Uterus (tissue), 4 donors: ENCODE results near the gene CMKLR1. TPM values are rescaled to one million over a fixed set of nuclear protein-coding genes. Genes with fewer than 3 reads are reported as not detected.

Experiments
- DNase-seq, 2 donors: peaks; one replicate each; pipeline ENCODE4 v3.0.0-alpha.2; 2019 to 2020
- H3K27ac ChIP-seq, 2 donors: fragments of 200-600 bp; sonication (generic); 1 replicate in 1 of 2; 2 replicates in 1 of 2; pipeline ENCODE4 v1.5.1; 2016 to 2018
- H3K27me3 ChIP-seq, 2 donors: fragments of 200-600 bp; sonication (generic); one replicate each; pipeline ENCODE4 v1.5.1; 2018 to 2019; ENCODE audit warnings: control low read depth in 1 of 2
- H3K36me3 ChIP-seq, 2 donors: fragments of 200-600 bp; sonication (generic); one replicate each; pipeline ENCODE4 v1.5.1; 2019; ENCODE audit warnings: control low read depth in 1 of 2
- H3K4me1 ChIP-seq, 2 donors: fragments of 200-600 bp; sonication (generic); one replicate each; pipeline ENCODE4 v1.5.1; 2018 to 2019; ENCODE audit warnings: control low read depth in 1 of 2
- H3K4me3 ChIP-seq, 2 donors: fragments of 200-600 bp; sonication (generic); 1 replicate in 1 of 2; 2 replicates in 1 of 2; pipeline ENCODE4 v1.5.1; 2018 to 2019; ENCODE audit warnings: mild to moderate bottlenecking in 1 of 2
- H3K9me3 ChIP-seq, 2 donors: fragments of 200-600 bp; sonication (generic); one replicate each; pipeline ENCODE4 v1.5.1; 2019; ENCODE audit warnings: control low read depth in 1 of 2
- POLR2A ChIP-seq, 2 donors: fragments of 450-650 bp; IDR thresholded peaks; one replicate each; pipeline ENCODE4 v1.6.1; 2016; ENCODE audit warnings: antibody characterized with exemption in 2 of 2, mild to moderate bottlenecking in 1 of 2, moderate library complexity in 1 of 2
- intact Hi-C: fragments of 100-400 bp; cut with DNase I; formaldehyde crosslinking; loops from one replicate; pipeline ENCODE4 v1.15.1; 2023; ENCODE audit warnings: low total_unique reads
- total RNA-seq, 4 donors: library from RNA; depleted of rRNA in 3 of 4; stranded (reverse); fragments of >200 nt in 3 of 4; gene quantifications; one replicate each; pipeline versions ENCODE4 v1.1.0 to v1.2.4, GENCODE V29; 2014 to 2023
- TF ChIP-seq, protein P1 (sequence below), 4 experiments: fragments of 200-600 bp in 2 of 4; fragments of 450-650 bp in 2 of 4; sonication (generic) in 2 of 4; IDR thresholded peaks; one replicate each; pipeline ENCODE4 v1.5.1; 2016 to 2019; ENCODE audit warnings: antibody characterized with exemption in 4 of 4, mild to moderate bottlenecking in 2 of 4, moderate library complexity in 1 of 4
- donor health status: DM: yes; HTN: yes; CAD: no.

Gene CMKLR1
- total RNA-seq, 4 donors from 2014 or later, result 8.2 to 27.1 (median 11.5) TPM

DNA sequence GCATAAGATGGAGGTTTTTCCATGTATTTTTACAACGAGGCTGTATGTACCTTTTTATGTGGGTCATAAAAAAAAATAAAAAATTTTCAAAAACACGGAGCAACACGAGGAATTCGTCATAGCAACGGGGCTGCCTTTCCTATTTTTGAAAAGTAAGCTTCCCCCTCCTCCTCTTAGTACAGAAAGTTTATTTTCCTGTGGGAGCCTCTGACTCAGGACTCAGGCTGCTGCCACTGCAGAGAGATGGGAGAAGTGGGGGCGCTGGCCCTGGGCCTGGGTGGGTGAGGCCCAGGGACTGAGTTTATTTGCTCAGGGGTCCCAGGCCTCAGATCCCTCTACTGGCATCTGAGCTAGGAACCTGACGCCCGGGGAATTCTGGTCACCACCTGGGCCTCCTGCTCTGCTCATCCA is 10.2 kb upstream of the CMKLR1 start:
- Histone ChIP-seq H3K9me3 (no peaks in the 10 kb centered on the region), H3K27me3 (no peaks in the 10 kb centered on the region), H3K27ac (peak overlapping the region; percentile 36), H3K4me1 (no peaks in the 10 kb centered on the region), H3K36me3 (no peaks in the 10 kb centered on the region), H3K4me3 (no peak overlapping the region)
- intact Hi-C loops, result no loop called here
- peak in 1 of 2 donors; percentile 51 for DNase-seq
- TF ChIP-seq POLR2A (IDR thresholded peaks at IDR 0.05), result no peak
- TF ChIP-seq, protein P1, sequence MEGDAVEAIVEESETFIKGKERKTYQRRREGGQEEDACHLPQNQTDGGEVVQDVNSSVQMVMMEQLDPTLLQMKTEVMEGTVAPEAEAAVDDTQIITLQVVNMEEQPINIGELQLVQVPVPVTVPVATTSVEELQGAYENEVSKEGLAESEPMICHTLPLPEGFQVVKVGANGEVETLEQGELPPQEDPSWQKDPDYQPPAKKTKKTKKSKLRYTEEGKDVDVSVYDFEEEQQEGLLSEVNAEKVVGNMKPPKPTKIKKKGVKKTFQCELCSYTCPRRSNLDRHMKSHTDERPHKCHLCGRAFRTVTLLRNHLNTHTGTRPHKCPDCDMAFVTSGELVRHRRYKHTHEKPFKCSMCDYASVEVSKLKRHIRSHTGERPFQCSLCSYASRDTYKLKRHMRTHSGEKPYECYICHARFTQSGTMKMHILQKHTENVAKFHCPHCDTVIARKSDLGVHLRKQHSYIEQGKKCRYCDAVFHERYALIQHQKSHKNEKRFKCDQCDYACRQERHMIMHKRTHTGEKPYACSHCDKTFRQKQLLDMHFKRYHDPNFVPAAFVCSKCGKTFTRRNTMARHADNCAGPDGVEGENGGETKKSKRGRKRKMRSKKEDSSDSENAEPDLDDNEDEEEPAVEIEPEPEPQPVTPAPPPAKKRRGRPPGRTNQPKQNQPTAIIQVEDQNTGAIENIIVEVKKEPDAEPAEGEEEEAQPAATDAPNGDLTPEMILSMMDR (IDR thresholded peaks at IDR 0.05), result no peak

DNA sequence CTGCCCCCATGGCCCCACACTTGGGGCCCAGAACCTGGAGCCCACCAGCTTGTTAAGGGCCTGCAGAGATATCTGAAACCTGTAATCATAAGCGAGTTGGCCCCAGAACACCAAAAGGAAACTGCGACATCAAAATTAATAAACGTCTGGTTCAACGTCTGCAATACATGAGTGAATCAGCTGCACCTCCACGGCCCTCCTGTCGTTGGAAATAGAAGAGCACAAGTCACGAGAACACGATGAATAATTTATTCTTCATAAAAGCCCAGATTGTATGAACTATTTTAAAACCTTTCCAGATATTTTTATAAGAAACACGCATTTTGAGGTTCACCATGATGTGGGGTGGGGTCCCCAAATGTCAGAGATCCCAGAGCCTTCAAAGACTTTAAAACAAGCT is 9.7 kb upstream of the CMKLR1 start:
- no peaks in the 10 kb centered on the region for H3K27me3 ChIP-seq
- H3K4me3 ChIP-seq, result no peak overlapping the region
- no peak for TF ChIP-seq POLR2A (IDR thresholded peaks at IDR 0.05)
- TF ChIP-seq, protein P1 (IDR thresholded peaks at IDR 0.05), result no peak
- H3K36me3 ChIP-seq, result no peaks in the 10 kb centered on the region
- intact Hi-C loops, result no loop called here
- DNase-seq, result no peak
- H3K4me1 ChIP-seq, result no peaks in the 10 kb centered on the region
- no peaks in the 10 kb centered on the region for H3K9me3 ChIP-seq
- H3K27ac ChIP-seq, result peak overlapping the region; percentile 36

DNA sequence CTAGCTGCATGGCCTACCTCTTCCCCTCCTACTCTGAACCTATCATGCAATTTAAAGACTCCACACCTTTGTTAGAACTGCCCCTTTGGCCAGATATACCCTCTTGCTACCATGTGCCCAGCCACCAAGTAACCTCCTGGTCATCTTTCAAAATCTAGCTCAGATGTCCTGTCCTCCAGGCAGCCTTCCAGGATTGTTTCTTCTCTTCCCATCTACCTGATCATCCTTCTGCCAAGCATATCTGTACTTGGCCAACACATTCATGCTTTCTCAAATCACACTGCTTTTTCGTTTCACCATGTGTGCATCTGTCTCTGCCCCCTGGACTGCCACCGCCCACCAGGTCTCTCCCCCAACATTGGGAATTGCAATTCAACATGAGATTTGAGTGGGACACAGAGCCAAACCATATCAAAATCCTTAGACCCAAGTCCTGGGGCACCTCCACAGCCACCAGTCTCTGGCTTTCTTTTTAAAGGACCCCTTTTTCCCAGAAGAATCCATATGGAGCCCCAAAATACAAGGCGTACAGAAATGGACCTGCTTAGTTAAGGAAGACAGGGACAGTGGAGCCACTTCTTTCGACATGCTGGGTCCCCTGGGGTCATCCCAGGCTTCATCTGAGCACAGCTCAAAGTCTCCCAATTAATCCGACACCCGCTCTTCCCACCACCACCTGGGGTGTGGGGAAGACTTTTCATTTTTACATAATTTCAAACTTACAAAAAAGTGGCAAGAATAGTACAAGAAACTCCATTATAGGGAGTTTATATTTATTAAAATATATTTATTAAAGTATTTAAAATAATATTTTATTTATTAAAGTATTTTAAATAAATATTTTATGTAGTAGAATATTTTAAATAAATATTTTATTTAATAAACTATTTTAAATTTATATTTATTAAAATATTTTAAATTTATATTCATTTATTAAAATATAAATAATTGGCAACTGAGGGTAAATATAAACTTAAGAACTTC is 7.9 kb upstream of the CMKLR1 start:
- intact Hi-C loops, result no loop called here
- H3K9me3 ChIP-seq, result no peaks in the 10 kb centered on the region
- H3K27me3 ChIP-seq, result no peaks in the 10 kb centered on the region
- H3K27ac ChIP-seq, result no peak overlapping the region
- H3K4me3 ChIP-seq, result no peak overlapping the region
- TF ChIP-seq POLR2A (IDR thresholded peaks at IDR 0.05), result no peak
- TF ChIP-seq, protein P1 (IDR thresholded peaks at IDR 0.05), result no peak
- no peaks in the 10 kb centered on the region for H3K36me3 ChIP-seq
- no peak for DNase-seq
- no peaks in the 10 kb centered on the region for H3K4me1 ChIP-seq

DNA sequence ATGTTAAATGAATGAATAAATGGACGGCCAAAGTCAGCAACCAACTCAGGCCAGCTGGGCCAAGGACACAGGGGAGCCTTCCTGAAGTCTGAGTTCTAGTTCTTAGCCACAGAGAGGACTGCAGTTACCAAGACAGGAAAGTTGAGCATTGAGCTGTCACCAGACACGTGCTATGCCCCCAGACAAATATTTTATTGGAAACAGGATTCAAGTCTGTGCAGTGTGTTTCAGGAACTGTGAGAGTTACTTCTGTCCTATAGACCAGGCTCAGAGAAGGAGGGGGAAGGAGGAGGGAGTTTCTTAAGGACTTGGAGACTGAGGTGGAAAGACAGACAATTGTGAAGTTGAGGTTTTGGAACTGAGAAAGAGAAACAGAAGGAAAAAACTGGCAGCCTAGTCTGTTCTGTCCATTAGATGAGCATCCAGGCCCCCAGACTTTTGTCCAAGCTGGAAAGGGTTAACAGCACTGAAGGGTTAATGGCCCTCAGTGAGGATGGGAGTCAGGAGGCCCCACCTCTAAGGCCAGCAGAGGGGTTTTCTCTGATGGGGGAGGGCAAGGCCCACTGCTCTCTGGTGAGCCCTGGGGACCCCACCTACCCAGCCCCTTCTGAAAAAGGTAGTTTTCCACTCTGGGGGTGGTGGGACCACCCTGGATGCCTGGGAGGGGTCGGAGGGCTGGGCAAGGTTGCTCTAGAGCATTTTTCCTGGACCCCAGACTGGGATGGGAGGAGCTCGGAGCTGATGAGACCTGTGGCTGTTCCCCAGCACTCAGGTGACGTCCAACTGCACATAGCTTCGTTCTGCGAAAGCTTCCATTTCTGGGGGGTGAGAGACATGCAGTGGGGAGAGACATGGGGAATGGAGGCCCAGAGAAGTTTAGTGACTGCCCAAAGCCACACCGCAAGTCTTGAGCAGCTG is 6.9 kb upstream of the CMKLR1 start:
- Histone ChIP-seq H3K36me3 (no peaks in the 10 kb centered on the region), H3K27ac (no peak overlapping the region), H3K4me3 (no peak overlapping the region), H3K27me3 (no peaks in the 10 kb centered on the region), H3K9me3 (no peaks in the 10 kb centered on the region), H3K4me1 (no peaks in the 10 kb centered on the region)
- TF ChIP-seq POLR2A (IDR thresholded peaks at IDR 0.05), result no peak
- TF ChIP-seq, protein P1 (IDR thresholded peaks at IDR 0.05), result no peak
- intact Hi-C loops, result no loop called here
- DNase-seq, result no peak
